Pons (tissue), 1 donor: ENCODE results near the gene TPSAB1.
"Not testable (repeated sequence)": the region's sequence is repeated elsewhere in the genome, so short reads cannot be mapped to it uniquely, and the experiment has no call there.

Source experiments
- DNase-seq: peaks from one replicate; pipeline ENCODE4 v3.0.0-alpha.2; 2016; ENCODE audit warnings: low spot score

The TPSAB1 gene

GRCh38 chr16:1265090-1265630, 24.7 kb downstream of the TPSAB1 start:
- DNase-seq = no peak

DNA sequence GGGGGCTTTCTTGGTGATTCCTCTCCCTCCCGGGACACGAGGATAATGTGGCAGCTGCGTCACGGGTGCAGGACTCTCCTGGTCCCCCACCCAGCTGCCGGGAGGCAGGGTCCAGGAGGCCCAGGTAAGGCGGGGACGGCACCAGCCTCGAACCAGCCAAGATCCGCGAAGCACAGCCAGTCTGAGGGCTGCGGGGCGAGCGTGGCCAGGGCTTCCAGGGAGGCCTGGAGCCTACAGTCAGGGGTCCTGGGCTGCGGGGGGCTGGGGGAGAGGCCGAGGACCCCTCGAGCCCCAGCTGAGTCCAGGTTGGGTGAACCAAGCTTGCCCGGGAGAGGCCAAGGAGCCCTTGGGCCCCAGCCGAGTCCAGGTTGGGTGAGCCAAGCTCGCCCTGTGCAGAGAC, 25.3 kb downstream of the TPSAB1 start:
- no peak for DNase-seq

DNA sequence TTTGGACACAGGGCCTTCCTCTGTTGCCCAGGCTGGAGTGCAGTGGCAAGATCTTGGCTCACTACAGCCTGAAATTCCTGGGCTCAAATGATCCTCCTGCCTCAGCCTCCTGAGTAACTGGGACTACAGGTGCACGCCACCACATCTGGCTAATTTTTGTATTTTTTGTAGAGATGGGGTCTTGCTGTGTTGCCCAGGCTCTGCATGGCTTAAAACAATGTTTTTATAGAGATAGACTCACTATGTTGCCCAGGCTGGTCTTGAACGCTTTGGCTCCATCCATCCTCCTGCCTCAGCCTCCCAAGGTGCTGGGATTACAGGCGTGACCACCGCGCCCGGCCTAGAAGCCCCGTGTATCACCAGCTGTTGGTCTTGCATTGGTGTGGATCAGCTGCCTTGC, 28.9 kb downstream of the TPSAB1 start:
- DNase-seq = not testable (repeated sequence)

- DNase-seq = no peak
Observed at GRCh38 chr16:1271380-1271723, 30.8 kb downstream of the TPSAB1 start.

DNA sequence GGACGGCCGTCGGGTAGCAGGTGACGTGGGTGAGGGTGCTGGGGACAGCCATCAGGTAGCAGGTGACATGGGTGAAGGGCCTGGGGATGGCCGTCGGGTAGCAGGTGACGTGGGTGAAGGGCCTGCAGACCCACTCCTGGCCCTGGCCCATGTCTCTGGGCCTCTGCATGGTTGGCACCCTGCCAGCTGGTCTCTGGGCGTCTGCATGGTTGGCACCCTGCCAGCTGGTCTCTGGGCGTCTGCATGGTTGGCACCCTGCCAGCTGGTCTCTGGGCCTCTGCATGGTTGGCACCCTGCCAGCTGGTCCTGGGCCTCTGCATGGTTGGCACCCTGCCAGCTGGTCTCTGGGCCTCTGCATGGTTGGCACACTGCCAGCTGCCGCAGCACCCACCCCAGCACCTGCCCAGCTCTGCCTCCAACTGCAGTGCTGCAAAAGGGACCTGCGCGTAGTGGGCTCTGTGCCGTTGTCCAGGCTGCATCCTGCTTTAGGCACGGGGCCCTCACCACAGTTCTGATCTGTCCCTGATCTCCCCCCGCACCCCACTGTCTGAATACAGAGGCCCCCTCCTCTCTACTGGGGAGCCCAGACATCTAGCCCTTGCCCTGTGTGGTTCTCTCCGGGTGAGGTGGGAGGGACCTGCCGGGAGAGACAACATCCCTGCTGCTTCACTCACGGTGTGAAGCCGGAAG, 31.4 kb downstream of the TPSAB1 start:
- DNase-seq = not testable (repeated sequence)

GRCh38 chr16:1272453-1273198, 32.1 kb downstream of the TPSAB1 start:
- DNase-seq = no peak

DNA sequence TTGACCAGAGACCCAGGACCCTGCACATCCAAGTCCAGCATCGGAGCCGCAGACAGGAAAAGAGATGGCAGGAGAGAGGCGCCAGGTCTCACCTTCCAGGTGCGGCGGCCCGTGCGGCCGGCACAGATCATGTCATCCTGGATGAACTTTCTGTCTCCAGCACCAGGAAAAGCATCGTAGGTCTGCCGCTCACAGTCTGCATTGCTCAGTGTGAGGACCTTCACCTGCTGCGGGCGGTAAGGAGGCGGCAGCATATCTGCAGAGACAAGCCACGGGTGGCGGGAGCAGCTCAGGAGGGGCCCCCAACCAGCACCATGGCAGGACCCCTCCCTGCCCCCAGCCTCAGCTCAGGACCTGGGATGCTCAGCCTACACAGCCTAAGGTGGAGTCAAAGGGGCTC, 33.3 kb downstream of the TPSAB1 start:
- no peak for DNase-seq

GRCh38 chr16:1274767-1275166, 34.3 kb downstream of the TPSAB1 start:
- DNase-seq = no peak

DNA sequence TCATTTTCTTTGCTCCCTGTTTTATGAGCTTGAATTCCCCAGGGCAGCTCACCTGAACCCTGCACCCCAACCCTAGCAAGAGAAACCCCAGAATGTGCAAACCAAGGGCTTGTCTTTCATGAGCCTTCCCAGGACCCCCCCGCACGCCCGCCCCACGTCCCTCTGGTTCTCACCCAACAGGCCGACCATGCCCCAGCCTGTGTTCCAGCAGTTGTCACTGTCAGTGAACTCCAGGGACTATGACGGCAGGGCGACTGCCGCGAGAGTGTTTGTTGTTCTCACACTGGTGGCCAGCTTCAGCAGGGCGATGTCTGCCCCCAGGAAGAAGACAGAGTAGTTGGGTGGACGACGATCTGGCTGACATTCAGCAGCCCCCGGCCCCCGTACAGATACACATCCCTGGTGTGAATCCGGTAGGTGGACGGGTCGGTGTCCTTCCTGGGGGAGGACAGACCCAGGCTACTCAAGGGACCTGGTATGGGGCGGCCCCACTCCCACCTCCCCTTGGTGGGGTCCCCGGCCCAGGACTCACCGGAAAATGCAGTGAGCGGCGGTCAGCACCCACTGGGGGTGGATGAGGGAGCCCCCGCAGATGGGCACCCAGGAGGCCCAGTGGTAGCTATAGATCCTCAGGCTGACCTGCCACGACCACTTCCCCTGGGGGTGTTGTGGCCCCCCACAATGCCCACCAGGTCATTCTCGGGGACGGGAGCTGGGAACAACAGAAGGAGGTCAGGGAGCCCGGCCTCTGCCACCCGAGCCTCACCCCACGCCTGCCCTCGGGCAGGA, 35.5 kb downstream of the TPSAB1 start:
- DNase-seq = no peak

DNA sequence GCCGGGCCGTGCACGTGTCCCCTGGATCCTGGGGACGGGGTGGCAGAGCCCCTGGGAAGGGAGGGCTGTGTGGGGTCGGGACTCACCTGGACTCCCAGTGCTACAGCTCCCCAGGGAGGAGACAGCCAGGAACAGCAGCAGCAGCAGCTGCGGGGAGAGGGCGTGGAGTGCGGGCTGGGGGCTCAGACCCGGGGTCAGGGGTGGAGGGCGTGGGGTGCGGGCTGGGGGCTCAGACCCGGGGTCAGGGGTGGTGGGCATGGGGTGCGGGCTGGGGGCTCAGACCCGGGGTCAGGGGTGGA, 36.0 kb downstream of the TPSAB1 start:
- DNase-seq = no peak

DNA sequence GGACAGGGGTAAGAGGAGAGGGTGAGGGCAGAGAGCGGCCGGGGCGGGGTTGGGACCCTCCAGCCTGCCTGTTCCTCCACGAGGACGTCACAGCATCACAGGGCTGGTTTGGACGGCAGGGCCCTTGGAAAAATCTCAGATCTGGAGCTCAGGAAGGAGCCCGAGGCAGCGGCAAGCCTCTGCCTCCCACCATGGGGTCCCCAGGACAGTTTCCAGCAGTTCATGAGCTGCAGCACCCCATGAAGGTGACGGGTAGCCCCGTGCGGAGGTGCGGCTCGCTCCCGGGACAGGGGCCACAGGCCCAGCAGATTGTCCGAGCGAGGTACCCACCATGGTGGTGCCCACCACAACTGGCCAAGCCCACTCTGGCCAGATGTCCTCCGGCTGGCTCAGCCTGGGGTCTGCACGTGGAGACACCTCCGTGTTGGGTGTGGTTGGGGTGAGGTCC, 36.7 kb downstream of the TPSAB1 start:
- no peak for DNase-seq

DNA sequence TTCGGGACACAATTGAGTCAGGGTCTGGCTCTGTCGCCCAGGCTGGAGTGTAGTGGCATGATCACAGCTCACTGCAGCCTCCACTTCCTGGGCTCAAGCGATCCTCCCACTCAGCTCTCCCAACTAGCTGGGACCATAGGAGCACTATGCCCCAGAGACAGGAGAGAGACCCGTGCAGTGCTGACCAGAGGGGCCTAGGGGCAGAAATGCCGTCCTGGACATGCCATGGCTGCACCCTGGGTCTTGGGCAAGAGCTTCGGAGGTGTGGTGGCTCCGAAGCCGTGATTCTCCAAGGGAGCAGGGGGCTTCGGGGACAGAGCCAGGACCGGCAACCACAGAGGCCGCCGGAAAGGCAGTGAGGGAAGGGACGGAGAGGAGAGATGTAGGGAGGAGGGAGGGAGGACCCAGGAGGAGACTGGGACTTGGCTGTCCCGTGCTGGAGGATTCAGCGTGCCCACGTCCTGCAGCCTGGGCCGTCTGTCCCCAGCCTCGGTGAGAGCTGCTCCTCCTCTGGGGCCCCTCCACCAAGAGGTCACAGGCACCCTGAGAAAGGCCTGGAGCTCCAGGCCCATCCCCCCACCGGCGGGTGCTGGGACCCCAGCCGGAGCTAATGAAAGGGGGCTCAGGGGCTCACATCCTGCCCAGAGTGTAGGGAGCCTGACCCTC, 37.2 kb downstream of the TPSAB1 start:
- no peak for DNase-seq

GRCh38 chr16:1278477-1278876, 38.0 kb downstream of the TPSAB1 start:
- DNase-seq = no peak

GRCh38 chr16:1279081-1279944, 38.8 kb downstream of the TPSAB1 start:
- DNase-seq = no peak

- DNase-seq = no peak
Observed at GRCh38 chr16:1279945-1280589, 39.6 kb downstream of the TPSAB1 start.

- no peak for DNase-seq
Observed at GRCh38 chr16:1280783-1281182, 40.3 kb downstream of the TPSAB1 start.

DNA sequence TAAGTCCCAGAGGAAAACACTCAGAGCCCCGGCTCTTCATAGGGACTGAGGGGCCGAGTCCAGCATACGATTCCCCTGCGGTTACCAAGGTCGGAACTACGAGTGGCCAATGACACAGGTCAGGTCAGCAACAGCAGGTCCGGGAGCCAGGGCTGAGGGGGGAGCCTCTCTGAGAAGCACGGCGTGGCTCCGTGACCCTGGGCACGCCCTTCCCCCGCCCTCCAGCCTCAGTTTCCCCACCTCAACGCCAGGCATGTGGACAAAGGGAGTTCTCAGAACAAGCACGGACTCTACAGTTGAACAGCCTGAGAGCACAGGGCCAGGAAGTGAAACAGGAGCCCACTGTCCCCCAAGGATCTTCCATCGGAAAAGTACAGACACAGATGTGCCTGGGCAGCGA, 41.0 kb downstream of the TPSAB1 start:
- DNase-seq = no peak

- no peak for DNase-seq
Observed at GRCh38 chr16:1282324-1282973, 41.9 kb downstream of the TPSAB1 start.

DNA sequence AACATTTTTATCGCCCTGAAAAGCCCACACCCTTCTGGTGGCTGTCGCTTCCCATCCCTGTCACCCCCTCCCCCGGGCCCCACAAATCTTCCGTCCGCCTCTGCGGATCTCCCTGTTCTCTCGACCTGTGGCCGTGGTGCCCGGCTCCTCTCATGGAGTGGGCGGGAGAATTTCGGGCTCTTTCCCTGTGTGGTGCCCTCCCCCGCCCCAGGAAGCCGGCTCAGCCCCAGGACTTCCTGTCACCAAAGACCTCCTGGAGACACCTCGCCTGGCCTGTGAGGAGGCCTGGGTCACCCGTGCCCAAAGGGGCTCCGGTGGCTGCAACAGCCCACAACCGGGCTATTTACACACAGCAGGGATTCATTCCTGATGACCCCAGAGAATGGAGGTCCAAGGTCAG, 42.8 kb downstream of the TPSAB1 start:
- no peak for DNase-seq

DNA sequence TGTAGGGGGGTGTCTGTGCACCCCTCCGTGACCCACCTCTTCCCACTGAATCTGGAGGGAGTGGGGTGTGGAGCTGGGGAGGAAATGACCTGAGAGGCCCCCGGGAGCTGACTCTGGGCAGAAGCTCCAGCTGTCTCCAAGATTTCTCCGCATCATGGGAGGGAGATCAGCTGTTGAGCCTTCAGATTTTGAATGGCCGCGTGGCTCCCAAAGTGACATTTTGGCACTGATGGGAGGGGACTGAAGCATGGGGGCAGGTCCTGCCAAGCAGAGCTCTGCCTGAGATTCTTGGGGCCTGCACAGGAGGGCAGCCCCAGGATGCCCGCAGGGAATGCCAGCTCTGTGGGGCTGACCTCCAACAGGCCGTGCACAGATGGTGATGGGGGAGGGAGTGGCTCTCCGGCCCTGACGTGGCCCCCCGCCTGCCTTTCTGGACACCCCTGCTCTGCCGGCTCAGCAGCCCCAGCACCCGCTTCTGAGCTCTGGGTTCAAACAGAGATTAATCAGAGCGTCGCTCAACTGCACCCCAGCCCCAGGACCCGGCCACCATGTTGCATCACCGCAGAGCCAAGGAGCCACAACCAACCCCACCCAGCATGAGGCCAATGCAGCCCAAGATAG, 43.6 kb downstream of the TPSAB1 start:
- DNase-seq = no peak
